H1 (cell line): Measurements from ENCODE around the gene SLC7A11. TPM values are rescaled to one million over a fixed set of nuclear protein-coding genes. Genes with fewer than 3 reads are reported as not detected.

ENCODE experiments used
- CTCF ChIA-PET: fragments of 300-600 bp; sonication (Branson Sonifier 250); formaldehyde crosslinking; loops from one replicate; lab custom pipeline; 2021; ENCODE audit not compliant: partially characterized antibody; lab: Charles Lee
- POLR2A ChIA-PET: fragments of 300-600 bp; sonication (Branson Sonifier 250); formaldehyde crosslinking; loops from one replicate; lab custom pipeline; 2021; ENCODE audit warnings: inconsistent platforms; ENCODE audit not compliant: partially characterized antibody; lab: Charles Lee
- DNase-seq, 2 experiments: peaks; one replicate each; pipeline versions ENCODE4 v3.0.0 to v3.0.0-alpha.2; 2010 to 2022; ENCODE audit warnings: low spot score in 2 of 2, low read depth in 1 of 2, mixed read lengths in 1 of 2
- FAIRE-seq: peaks from 2 replicates; lab custom pipeline; 2011; peaks lifted over from hg19 to GRCh38; lab: Jason Lieb, UNC
- H2AFZ ChIP-seq: 2 replicates; pipeline ENCODE4 v1.8.1; 2012; ENCODE audit warnings: low read length, inconsistent platforms
- H2AK5ac ChIP-seq: 2 replicates; pipeline ENCODE4 v1.6.1; 2013; ENCODE audit warnings: low read depth, low read length
- H2BK120ac ChIP-seq: replicated peaks from 2 replicates; pipeline ENCODE3; 2013; ENCODE audit warnings: low read depth, low read length, inconsistent platforms
- H2BK12ac ChIP-seq: 2 replicates; pipeline ENCODE4 v1.6.1; 2013; ENCODE audit warnings: low read depth, low read length
- H2BK15ac ChIP-seq: 2 replicates; pipeline ENCODE4 v1.6.1; 2013; ENCODE audit warnings: low read length
- H2BK20ac ChIP-seq: 2 replicates; pipeline ENCODE4 v1.6.1; 2013; ENCODE audit warnings: low read length
- H2BK5ac ChIP-seq: 2 replicates; pipeline ENCODE4 v1.6.1; 2013; ENCODE audit warnings: low read depth, low read length
- H3K14ac ChIP-seq: 2 replicates; pipeline ENCODE4 v1.6.1; 2013; ENCODE audit warnings: inconsistent platforms; ENCODE audit not compliant: insufficient read length
- H3K18ac ChIP-seq: 2 replicates; pipeline ENCODE4 v1.6.1; 2013; ENCODE audit warnings: low read length; ENCODE audit errors: extremely low read depth
- H3K23ac ChIP-seq: 2 replicates; pipeline ENCODE4 v1.6.1; 2013; ENCODE audit warnings: inconsistent platforms; ENCODE audit not compliant: insufficient read length
- H3K23me2 ChIP-seq: 2 replicates; pipeline ENCODE4 v1.6.1; 2013; ENCODE audit warnings: low read depth, low read length
- H3K27ac ChIP-seq: 2 replicates; pipeline ENCODE4 v1.6.1; 2011; ENCODE audit warnings: low read depth, low read length, inconsistent platforms
- H3K27me3 ChIP-seq, 4 experiments: replicated peaks in 1 of 4; 1 replicate in 1 of 4; 2 replicates in 3 of 4; pipeline versions ENCODE4 v1.6.1 to v1.8.1; 2011 to 2013; ENCODE audit warnings: low read length in 3 of 4, mild to moderate bottlenecking in 3 of 4, inconsistent platforms in 2 of 4, mixed read lengths in 2 of 4, moderate library complexity in 1 of 4; ENCODE audit not compliant: control insufficient read depth in 3 of 4, insufficient read depth in 3 of 4; ENCODE audit errors: extremely low read depth in 1 of 4
- H3K36me3 ChIP-seq, 4 experiments: 2 replicates each; pipeline versions ENCODE4 v1.6.1 to v1.8.1; 2011 to 2013; ENCODE audit warnings: mild to moderate bottlenecking in 4 of 4, low read length in 3 of 4, moderate library complexity in 2 of 4, control low read depth in 1 of 4, inconsistent platforms in 1 of 4; ENCODE audit not compliant: insufficient read depth in 4 of 4, control insufficient read depth in 2 of 4
- H3K4ac ChIP-seq: replicated peaks from 2 replicates; pipeline ENCODE3; 2013; ENCODE audit warnings: low read length, low read depth, mixed read lengths, inconsistent platforms; ENCODE audit not compliant: insufficient read length
- H3K4me1 ChIP-seq, 4 experiments: replicated peaks in 1 of 4; 1 replicate in 1 of 4; 2 replicates in 3 of 4; pipeline versions ENCODE4 v1.6.1 to v1.8.1; 2011 to 2013; ENCODE audit warnings: low read length in 3 of 4, inconsistent platforms in 2 of 4, mixed read lengths in 1 of 4; ENCODE audit not compliant: insufficient read depth in 4 of 4, control insufficient read depth in 3 of 4
- H3K4me2 ChIP-seq, 2 experiments: 2 replicates each; pipeline versions ENCODE4 v1.6.1 to v1.8.1; 2011 to 2013; ENCODE audit warnings: low read depth in 2 of 2, low read length in 2 of 2, control low read depth in 1 of 2, inconsistent platforms in 1 of 2, mild to moderate bottlenecking in 1 of 2; ENCODE audit not compliant: insufficient read depth in 1 of 2
- H3K4me3 ChIP-seq, 4 experiments: fragments of 200-600, 300-600 bp in 1 of 4; sonication (generic), shearing (Covaris generic), sonication (Bioruptor Twin) in 1 of 4; 2 replicates each; pipeline versions ENCODE4 v1.5.1 to v1.8.1; 2011 to 2016; ENCODE audit warnings: low read length in 4 of 4, low read depth in 3 of 4, control low read depth in 2 of 4, inconsistent platforms in 2 of 4, mild to moderate bottlenecking in 2 of 4, mixed read lengths in 1 of 4, moderate library complexity in 1 of 4; ENCODE audit not compliant: insufficient read depth in 2 of 4; ENCODE audit errors: extremely low read depth in 1 of 4
- H3K56ac ChIP-seq: replicated peaks from 2 replicates; pipeline ENCODE3; 2013; ENCODE audit warnings: low read depth, mild to moderate bottlenecking, mixed read lengths, low read length, inconsistent platforms; ENCODE audit not compliant: insufficient read length
- H3K79me1 ChIP-seq: 2 replicates; pipeline ENCODE4 v1.6.1; 2013; ENCODE audit warnings: low read depth, low read length, control low read depth
- H3K79me2 ChIP-seq, 2 experiments: 2 replicates each; pipeline versions ENCODE4 v1.6.1 to v1.8.1; 2012 to 2013; ENCODE audit warnings: low read length in 2 of 2, mild to moderate bottlenecking in 2 of 2, inconsistent platforms in 1 of 2; ENCODE audit not compliant: insufficient read depth in 2 of 2, control insufficient read depth in 1 of 2
- H3K9ac ChIP-seq, 4 experiments: replicated peaks in 1 of 4; 1 replicate in 1 of 4; 2 replicates in 3 of 4; pipeline versions ENCODE4 v1.6.1 to v1.8.1; 2011 to 2013; ENCODE audit warnings: low read depth in 3 of 4, low read length in 3 of 4, control low read depth in 2 of 4, mild to moderate bottlenecking in 2 of 4, moderate library complexity in 2 of 4, inconsistent platforms in 1 of 4; ENCODE audit errors: extremely low read depth in 1 of 4
- H3K9me3 ChIP-seq, 2 experiments: 2 replicates each; pipeline versions ENCODE4 v1.6.1 to v1.8.1; 2012 to 2013; ENCODE audit warnings: mild to moderate bottlenecking in 2 of 2, moderate library complexity in 2 of 2, control low read depth in 1 of 2, inconsistent platforms in 1 of 2, low read depth in 1 of 2, low read length in 1 of 2, mixed read lengths in 1 of 2; ENCODE audit not compliant: insufficient read depth in 2 of 2
- H4K20me1 ChIP-seq, 2 experiments: replicated peaks in 1 of 2; 2 replicates each; pipeline versions ENCODE3 to v1.8.1; 2011 to 2013; ENCODE audit warnings: inconsistent platforms in 2 of 2, low read length in 2 of 2, mild to moderate bottlenecking in 1 of 2; ENCODE audit not compliant: insufficient read depth in 2 of 2, control insufficient read depth in 1 of 2
- H4K5ac ChIP-seq: 2 replicates; pipeline ENCODE4 v1.6.1; 2013; ENCODE audit warnings: low read length, low read depth, mixed read lengths, inconsistent platforms; ENCODE audit not compliant: insufficient read length
- H4K8ac ChIP-seq: 2 replicates; pipeline ENCODE4 v1.8.0; 2013; ENCODE audit warnings: mild to moderate bottlenecking, moderate library complexity, low read length, inconsistent platforms; ENCODE audit not compliant: insufficient read depth; ENCODE audit errors: extremely low read depth
- H4K91ac ChIP-seq: replicated peaks from 2 replicates; pipeline ENCODE3; 2013; ENCODE audit warnings: low read length, mixed read lengths, inconsistent platforms; ENCODE audit not compliant: insufficient read length
- KDM5A ChIP-seq: fragments of 200-600 bp; IDR thresholded peaks from 2 replicates; pipeline ENCODE4 v1.7.1; 2012; ENCODE audit warnings: mild to moderate bottlenecking, low read length, inconsistent platforms, mixed read lengths
- SRF ChIP-seq: IDR thresholded peaks from 2 replicates; pipeline ENCODE4 v1.6.1; 2011; ENCODE audit warnings: mild to moderate bottlenecking, low read depth, low read length, moderate library complexity
- WGBS, 2 experiments: shearing (Covaris generic) in 1 of 2; methylation state at CpG; one replicate each; pipeline versions ENCODE4 v1.1.6 to v1.1.7; 2013 to 2015; ENCODE audit warnings: low lambda C conversion rate in 2 of 2, mixed read lengths in 2 of 2, inconsistent platforms in 1 of 2, low coverage in 1 of 2, missing lambda C conversion rate in 1 of 2; ENCODE audit not compliant: insufficient replicate concordance in 2 of 2, insufficient coverage in 1 of 2, insufficient read length in 1 of 2; ENCODE audit errors: extremely low coverage in 1 of 2, missing lambda C conversion rate in 1 of 2; 5-methylcytosine and 5-hydroxymethylcytosine counted together
- polyA plus RNA-seq, 7 experiments: library from polyadenylated mRNA; depleted of rRNA in 3 of 7; stranded (reverse) in 5 of 7; unstranded in 2 of 7; fragments of >200 nt in 5 of 7; fragments of 200-250 nt in 2 of 7; gene quantifications; 1 replicate in 5 of 7; 2 replicates in 1 of 7; 4 replicates in 1 of 7; pipeline versions ENCODE4 v1.2.1 to v1.2.3, GENCODE V29; 2011 to 2013; ENCODE audit warnings: missing spikeins in 2 of 7, mixed read lengths in 2 of 7
- total RNA-seq: library from RNA; stranded (reverse); fragmentation: NEBNext Ultra II Directional; extraction: Animal tissue kit (Norgen Biotek cat#: 25700); gene quantifications from 2 replicates; pipeline ENCODE4 v1.2.1, GENCODE V29; 2021
- TF ChIP-seq, protein P1 (sequence below): IDR thresholded peaks from 2 replicates; pipeline ENCODE4 v1.6.1; 2011; ENCODE audit warnings: low read length, improper control_type of control experiment

The SLC7A11 gene
- total and polyA plus RNA-seq, 2 of the 8 experiments (the other 6 are each of a cell fraction or from before 2014, with no cell fraction given) = 6.6 to 17.0 TPM

DNA sequence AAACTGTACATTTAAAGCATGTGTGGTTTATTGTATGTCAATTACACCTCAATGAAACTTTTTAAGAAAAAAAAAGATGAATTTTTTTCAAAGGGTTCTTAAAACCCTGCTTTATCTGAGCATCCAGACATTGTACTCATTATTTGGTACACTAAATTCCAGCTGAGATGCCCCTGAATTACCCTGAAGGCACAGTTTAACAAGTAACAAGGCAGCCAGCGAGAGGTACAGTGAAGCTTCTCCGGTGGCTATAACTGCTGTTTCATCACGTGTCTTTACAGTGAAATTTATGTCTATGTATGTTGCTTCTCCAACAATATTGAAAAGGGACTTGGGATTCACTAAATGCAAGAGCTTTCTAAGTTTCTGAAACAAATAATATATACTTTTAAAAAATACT is 15.8 kb downstream of the SLC7A11 start:
- DNase-seq (no peak), FAIRE-seq (no peak)
- no peak overlapping the region for H3K4me2 ChIP-seq
- H3K14ac ChIP-seq = no peak overlapping the region
- WGBS, 2 experiments = 86% methylated on average over 3 of the region's 3 CpGs; no CpG with 5 or more reads in 1 of the 2 experiments
- no peaks in the 10 kb centered on the region for H3K27me3 ChIP-seq
- no peak overlapping the region for H2BK120ac ChIP-seq
- H2BK15ac ChIP-seq = no peak overlapping the region
- peaks cover 0 to 8% of the 10 kb centered on the region in 2 experiments; a peak in 1 of 4 replicates for H3K79me2 ChIP-seq
- no peaks in the 10 kb centered on the region for H4K20me1 ChIP-seq
- no peak overlapping the region for H3K4me3 ChIP-seq
- POLR2A ChIA-PET = interaction anchor here (0.7 to 8.3 kb wide), 4 partner anchors 9 to 60 kb away, joined by 3 to 90 read pairs (median 4); partner anchors contain the start of gene SLC7A11
- no peak overlapping the region for H3K4ac ChIP-seq
- H2AK5ac ChIP-seq = no peak overlapping the region
- no peak overlapping the region for H4K5ac ChIP-seq
- CTCF ChIA-PET = no interaction called here
- H3K9me3 ChIP-seq = no peaks in the 10 kb centered on the region
- no peaks in the 10 kb centered on the region for H3K23me2 ChIP-seq
- no peak overlapping the region for H2BK5ac ChIP-seq
- H2BK12ac ChIP-seq = no peak overlapping the region
- H3K36me3 ChIP-seq = peaks cover 0 to 41% (median 1%) of the 10 kb centered on the region in 4 experiments; a peak in 2 of 8 replicates
- H2AFZ ChIP-seq = no peak overlapping the region
- H3K18ac ChIP-seq = 0 out of 2 replicates have a peak overlapping the region, but pooled peaks have one; percentile 26
- H3K56ac ChIP-seq = no peak overlapping the region
- peaks cover 2 to 30% (median 14%) of the 10 kb centered on the region in 4 experiments; a peak in 6 of 7 replicates for H3K4me1 ChIP-seq
- H3K79me1 ChIP-seq = no peaks in the 10 kb centered on the region
- H2BK20ac ChIP-seq = no peak overlapping the region
- no peak overlapping the region for H4K91ac ChIP-seq
- no peak overlapping the region for H3K23ac ChIP-seq
- no peak overlapping the region for H3K27ac ChIP-seq
- H4K8ac ChIP-seq = no peak overlapping the region
- H3K9ac ChIP-seq = no peak overlapping the region
- TF ChIP-seq KDM5A = no peak
- no peak for TF ChIP-seq SRF
- TF ChIP-seq, protein P1, sequence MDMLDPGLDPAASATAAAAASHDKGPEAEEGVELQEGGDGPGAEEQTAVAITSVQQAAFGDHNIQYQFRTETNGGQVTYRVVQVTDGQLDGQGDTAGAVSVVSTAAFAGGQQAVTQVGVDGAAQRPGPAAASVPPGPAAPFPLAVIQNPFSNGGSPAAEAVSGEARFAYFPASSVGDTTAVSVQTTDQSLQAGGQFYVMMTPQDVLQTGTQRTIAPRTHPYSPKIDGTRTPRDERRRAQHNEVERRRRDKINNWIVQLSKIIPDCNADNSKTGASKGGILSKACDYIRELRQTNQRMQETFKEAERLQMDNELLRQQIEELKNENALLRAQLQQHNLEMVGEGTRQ = no peak
